ENCODE measurements around the gene RNASEH1. TPM values are rescaled to one million over a fixed set of nuclear protein-coding genes. Genes with fewer than 3 reads are reported as not detected.

The RNASEH1 gene
- total and polyA plus RNA-seq, 10 of the 15 experiments (the other 5 are each of a cell fraction or from before 2014, with no cell fraction given), result 18.2 to 68.5 (median 28.2) TPM

DNA sequence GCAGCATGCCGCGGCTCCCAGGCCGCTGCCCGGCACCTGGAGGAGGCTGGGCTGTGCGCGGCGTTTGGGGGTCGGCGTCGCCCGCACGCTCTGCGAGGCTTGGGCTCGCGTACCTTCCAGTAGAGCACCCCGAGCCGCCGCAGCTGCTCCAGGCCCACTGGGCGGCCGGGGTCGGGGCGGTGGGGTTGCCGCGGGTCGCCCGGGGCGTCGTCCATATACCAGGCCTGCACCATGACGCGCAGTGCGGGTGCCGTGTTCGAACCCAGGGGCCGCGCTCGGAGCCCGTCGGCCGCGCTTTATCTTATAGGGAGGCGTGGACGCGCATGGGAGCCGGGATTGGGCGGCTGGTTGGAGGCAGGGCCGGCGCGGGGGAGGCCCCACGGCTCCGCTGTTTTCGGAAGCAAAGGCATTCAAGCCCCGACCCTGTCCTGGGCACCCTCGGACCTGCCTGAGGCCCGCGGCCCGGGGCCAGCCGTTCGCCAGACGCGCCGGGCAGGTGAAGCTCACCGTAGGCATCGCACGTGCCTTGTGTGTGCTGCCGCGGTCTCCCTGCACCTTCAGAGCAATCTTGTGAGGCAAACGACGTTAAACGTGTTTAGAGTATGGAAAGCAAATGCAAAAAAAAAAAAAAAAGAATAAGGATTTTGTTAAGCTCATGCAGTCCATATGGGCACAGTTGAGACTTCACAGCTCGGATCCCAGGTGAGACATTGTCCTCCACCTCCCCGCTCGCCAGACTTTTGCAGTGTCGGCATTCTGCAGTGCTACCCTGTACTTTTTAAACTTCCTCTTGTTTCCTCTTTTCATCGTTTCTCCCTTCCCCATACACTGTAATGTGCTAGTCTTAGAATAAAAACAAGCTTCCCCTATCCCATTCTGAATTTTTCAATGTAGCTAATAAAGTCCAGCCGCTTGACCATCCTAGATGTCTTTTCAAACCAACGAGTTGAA is 38.6 kb downstream of the RNASEH1 start, which contains the start of gene ADI1 (continued):
- TF ChIP-seq, protein P1, sequence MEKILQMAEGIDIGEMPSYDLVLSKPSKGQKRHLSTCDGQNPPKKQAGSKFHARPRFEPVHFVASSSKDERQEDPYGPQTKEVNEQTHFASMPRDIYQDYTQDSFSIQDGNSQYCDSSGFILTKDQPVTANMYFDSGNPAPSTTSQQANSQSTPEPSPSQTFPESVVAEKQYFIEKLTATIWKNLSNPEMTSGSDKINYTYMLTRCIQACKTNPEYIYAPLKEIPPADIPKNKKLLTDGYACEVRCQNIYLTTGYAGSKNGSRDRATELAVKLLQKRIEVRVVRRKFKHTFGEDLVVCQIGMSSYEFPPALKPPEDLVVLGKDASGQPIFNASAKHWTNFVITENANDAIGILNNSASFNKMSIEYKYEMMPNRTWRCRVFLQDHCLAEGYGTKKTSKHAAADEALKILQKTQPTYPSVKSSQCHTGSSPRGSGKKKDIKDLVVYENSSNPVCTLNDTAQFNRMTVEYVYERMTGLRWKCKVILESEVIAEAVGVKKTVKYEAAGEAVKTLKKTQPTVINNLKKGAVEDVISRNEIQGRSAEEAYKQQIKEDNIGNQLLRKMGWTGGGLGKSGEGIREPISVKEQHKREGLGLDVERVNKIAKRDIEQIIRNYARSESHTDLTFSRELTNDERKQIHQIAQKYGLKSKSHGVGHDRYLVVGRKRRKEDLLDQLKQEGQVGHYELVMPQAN (conservative IDR thresholded peaks at IDR 0.05), result peak; percentile 57; the same call in 1 of the 2 replicates
- TF ChIP-seq NR2F1 (conservative IDR thresholded peaks at IDR 0.05), result 0 out of 2 replicates have a peak, but pooled peaks have one; percentile 34
- peak; percentile 87 for TF ChIP-seq POLR2A (IDR thresholded peaks at IDR 0.05; ENCODE audit: low read depth, low read length)

DNA sequence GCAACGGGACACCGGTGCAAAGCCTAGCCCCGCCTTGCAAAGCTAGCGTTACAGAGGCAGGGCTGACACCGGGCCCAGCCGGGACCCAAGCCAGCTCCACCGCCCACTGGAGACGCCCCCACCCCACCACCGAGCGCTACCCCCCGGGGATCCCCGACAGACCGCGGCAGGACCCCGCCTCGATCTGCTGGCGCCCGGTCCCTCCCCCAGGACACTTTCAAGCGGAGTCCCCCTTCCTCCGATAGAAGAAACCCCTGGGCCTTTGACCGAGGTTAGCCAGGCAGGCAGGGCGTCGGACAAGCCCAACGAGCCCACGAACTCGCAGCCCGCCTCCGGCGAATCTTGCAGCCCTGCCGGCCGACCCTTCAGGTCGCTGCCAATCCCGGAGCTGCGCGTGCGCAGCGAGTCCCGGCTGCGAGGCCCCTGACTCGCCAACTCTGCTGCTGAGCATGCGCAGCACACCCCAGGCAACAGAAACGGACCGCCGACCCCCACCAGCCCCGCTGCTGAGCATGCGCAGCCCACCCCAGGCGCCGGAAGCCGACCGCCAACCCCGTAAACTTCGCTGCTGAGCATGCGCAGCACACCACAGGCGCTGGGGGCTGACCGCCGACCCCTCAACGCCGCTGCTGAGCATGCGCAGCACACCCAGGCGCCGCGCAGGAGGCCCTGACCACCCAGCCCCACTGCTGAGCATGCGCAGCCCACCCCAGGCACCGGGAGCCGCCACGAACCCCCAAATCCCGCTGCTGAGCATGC is 39.5 kb downstream of the RNASEH1 start:
- Histone ChIP-seq H4K20me1 (ENCODE audit: control insufficient read depth, insufficient read depth) (no peaks in the 10 kb centered on the region), H3K36me3 (ENCODE audit: control insufficient read depth in 2 of 2, insufficient read depth in 2 of 2, low read length in 1 of 2) (no peaks in the 10 kb centered on the region; a peak in 1 of 4 replicates), H3K9me3 (replicated peaks; ENCODE audit: control insufficient read depth, insufficient read depth, low read length) (no peaks in the 10 kb centered on the region; the same call in 2 of the 3 replicates), H2AFZ (ENCODE audit: control insufficient read depth, low read depth, low read length) (peak overlapping the region; percentile 96), H3K79me2 (ENCODE audit: control insufficient read depth, insufficient read depth, low read length) (peaks cover 3% of the 10 kb centered on the region), H3K27me3 (replicated peaks in 1 of 2; ENCODE audit: control insufficient read depth in 2 of 2, insufficient read depth in 2 of 2, low read length in 1 of 2) (no peaks in the 10 kb centered on the region), H3K27ac (ENCODE audit: control insufficient read depth, insufficient read depth) (peak overlapping the region; percentile 87), H3K4me2 (ENCODE audit: control insufficient read depth, insufficient read depth) (peak overlapping the region; percentile 79), H3K4me3 (peak overlapping the region; percentile 69), H3K9ac (ENCODE audit: control insufficient read depth, insufficient read depth, low read length) (peak overlapping the region; percentile 84), H3K4me1 (ENCODE audit: control insufficient read depth, insufficient read depth, low read length) (peaks cover 6% of the 10 kb centered on the region)
- intact Hi-C loops (cut with micrococcal nuclease; ENCODE audit: unreplicated experiment), result loop anchor here (1.0 to 5.0 kb wide), 2 partner anchors 39 to 59 kb away; partner anchors contain the start of gene RPS7
- DNase-seq (ENCODE audit: low read depth, low spot score), result peak; percentile 94
- in situ Hi-C loops (cut with MboI), result no loop called here
- FAIRE-seq, result peak; percentile 78
- ChIA-PET CTCF (interaction anchor here (1.9 kb wide), 1 partner anchor 95 kb away, joined by 7 read pairs; no protein-coding TSS in a partner anchor), RAD21 (ENCODE audit: unreplicated experiment) (interaction anchor here (0.6 to 1.2 kb wide), 2 partner anchors 57 to 77 kb away, joined by 3 to 5 read pairs; no protein-coding TSS in a partner anchor), SMC1A (ENCODE audit: uncharacterized antibody, unreplicated experiment) (interaction anchor here (1.3 kb wide), 1 partner anchor 39 kb away, joined by 6 read pairs; the partner anchor contains the start of gene RNASEH1), POLR2A (interaction anchor here (0.6 to 1.3 kb wide), 4 partner anchors 40 to 204 kb away, joined by 3 to 4 read pairs (median 3); partner anchors contain the start of gene RNASEH1)
- ATAC-seq, result peak; percentile 89
- no TSS peak for BruUV-seq (replicated peaks)
- under 1% methylated on average over 67 of the region's 67 CpGs for WGBS (ENCODE audit: insufficient coverage, insufficient replicate concordance, low lambda C conversion rate, missing lambda C conversion rate)
- no peak for TF ChIP-seq RCOR1 (conservative IDR thresholded peaks at IDR 0.05; ENCODE audit: low read depth, low read length)
- 0 out of 2 replicates have a peak, but pooled peaks have one; percentile 8 for TF ChIP-seq CREM (IDR thresholded peaks at IDR 0.05; ENCODE audit: low read depth)
- TF ChIP-seq, protein P2, sequence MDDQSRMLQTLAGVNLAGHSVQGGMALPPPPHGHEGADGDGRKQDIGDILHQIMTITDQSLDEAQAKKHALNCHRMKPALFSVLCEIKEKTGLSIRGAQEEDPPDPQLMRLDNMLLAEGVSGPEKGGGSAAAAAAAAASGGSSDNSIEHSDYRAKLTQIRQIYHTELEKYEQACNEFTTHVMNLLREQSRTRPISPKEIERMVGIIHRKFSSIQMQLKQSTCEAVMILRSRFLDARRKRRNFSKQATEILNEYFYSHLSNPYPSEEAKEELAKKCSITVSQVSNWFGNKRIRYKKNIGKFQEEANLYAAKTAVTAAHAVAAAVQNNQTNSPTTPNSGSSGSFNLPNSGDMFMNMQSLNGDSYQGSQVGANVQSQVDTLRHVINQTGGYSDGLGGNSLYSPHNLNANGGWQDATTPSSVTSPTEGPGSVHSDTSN (IDR thresholded peaks at IDR 0.05; ENCODE audit: insufficient replicate concordance, low read depth, low read length), result peak; percentile 50
- peak; percentile 33; the same call in 1 of the 2 replicates for TF ChIP-seq GATAD2B (conservative IDR thresholded peaks at IDR 0.05; ENCODE audit: low read depth)
- TF ChIP-seq CBX3 (IDR thresholded peaks at IDR 0.05; ENCODE audit: borderline replicate concordance, low read depth), result no peak
- peak; percentile 53; the same call in 1 of the 2 replicates for TF ChIP-seq TAF1 (IDR thresholded peaks at IDR 0.05; ENCODE audit: borderline replicate concordance, low read depth, low read length)
- no peak for TF ChIP-seq YBX1 (IDR thresholded peaks at IDR 0.05)
- TF ChIP-seq ZNF217 (IDR thresholded peaks at IDR 0.05), result no peak
- peak; percentile 100 for TF ChIP-seq IKZF1 (conservative IDR thresholded peaks at IDR 0.05)
- TF ChIP-seq FOXM1 (IDR thresholded peaks at IDR 0.05; ENCODE audit: low read depth, low read length), result no peak
- peak; percentile 84; the same call in 1 of the 2 replicates for TF ChIP-seq POLR2AphosphoS5 (IDR thresholded peaks at IDR 0.05; ENCODE audit: low read length)
- no peak for TF ChIP-seq NR2C2 (IDR thresholded peaks at IDR 0.05; ENCODE audit: borderline replicate concordance, control insufficient read depth, insufficient read length, low read depth)
- TF ChIP-seq, protein P3, sequence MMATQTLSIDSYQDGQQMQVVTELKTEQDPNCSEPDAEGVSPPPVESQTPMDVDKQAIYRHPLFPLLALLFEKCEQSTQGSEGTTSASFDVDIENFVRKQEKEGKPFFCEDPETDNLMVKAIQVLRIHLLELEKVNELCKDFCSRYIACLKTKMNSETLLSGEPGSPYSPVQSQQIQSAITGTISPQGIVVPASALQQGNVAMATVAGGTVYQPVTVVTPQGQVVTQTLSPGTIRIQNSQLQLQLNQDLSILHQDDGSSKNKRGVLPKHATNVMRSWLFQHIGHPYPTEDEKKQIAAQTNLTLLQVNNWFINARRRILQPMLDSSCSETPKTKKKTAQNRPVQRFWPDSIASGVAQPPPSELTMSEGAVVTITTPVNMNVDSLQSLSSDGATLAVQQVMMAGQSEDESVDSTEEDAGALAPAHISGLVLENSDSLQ (IDR thresholded peaks at IDR 0.05), result peak; percentile 86
